Measurements from ENCODE around the gene MRPL43. TPM values are rescaled to one million over a fixed set of nuclear protein-coding genes. Genes with fewer than 3 reads are reported as not detected.

The MRPL43 gene
- total RNA-seq, 2 donors from 2014 or later: 51.9 to 56.6 TPM

- DNase-seq (ENCODE audit: low spot score): peak; percentile 36
- no peaks in the 10 kb centered on the region for H3K27me3 ChIP-seq (replicated peaks; ENCODE audit: insufficient read depth)
Measured at GRCh38 chr10:101018600-101019439, 31.5 kb upstream of the MRPL43 start.

GRCh38 chr10:101018118-101018599, 30.9 kb upstream of the MRPL43 start:
- no peaks in the 10 kb centered on the region for H3K36me3 ChIP-seq
- peaks cover 0 to 11% of the 10 kb centered on the region in 2 donors for H3K4me1 ChIP-seq (ENCODE audit: control insufficient read depth in 1 of 2, low read depth in 2 of 2)
- no peak overlapping the region for H3K27ac ChIP-seq
- ATAC-seq (ENCODE audit: insufficient number of reproducible peaks, low FRiP score, low read depth): no peak
- H3K4me3 ChIP-seq: no peak overlapping the region
- no peaks in the 10 kb centered on the region for H3K9me3 ChIP-seq
- no peak for TF ChIP-seq CTCF (IDR thresholded peaks at IDR 0.05)
- no peaks in the 10 kb centered on the region for H3K27me3 ChIP-seq (replicated peaks; ENCODE audit: insufficient read depth)
- no peak for DNase-seq (ENCODE audit: low spot score)

More at GRCh38 chr10:101018600-101019439, 31.5 kb upstream of the MRPL43 start:
- no peak for ATAC-seq (ENCODE audit: insufficient number of reproducible peaks, low FRiP score, low read depth)
- Histone ChIP-seq H3K4me1 (ENCODE audit: control insufficient read depth in 1 of 2, low read depth in 2 of 2) (peaks cover 0 to 4% of the 10 kb centered on the region in 2 donors), H3K27ac (no peak overlapping the region), H3K36me3 (no peaks in the 10 kb centered on the region), H3K4me3 (peak overlapping the region; percentile 20), H3K9me3 (no peaks in the 10 kb centered on the region)
- peak; percentile 66 for TF ChIP-seq CTCF (IDR thresholded peaks at IDR 0.05)

GRCh38 chr10:101016814-101017213, 29.5 kb upstream of the MRPL43 start:
- H3K36me3 ChIP-seq: no peaks in the 10 kb centered on the region
- ATAC-seq (ENCODE audit: insufficient number of reproducible peaks, low FRiP score, low read depth): no peak
- no peak overlapping the region for H3K27ac ChIP-seq
- H3K27me3 ChIP-seq (replicated peaks; ENCODE audit: insufficient read depth): no peaks in the 10 kb centered on the region
- no peak overlapping the region for H3K4me3 ChIP-seq
- TF ChIP-seq CTCF (IDR thresholded peaks at IDR 0.05): no peak
- no peaks in the 10 kb centered on the region for H3K9me3 ChIP-seq
- peaks cover 0 to 19% of the 10 kb centered on the region in 2 donors for H3K4me1 ChIP-seq (ENCODE audit: control insufficient read depth in 1 of 2, low read depth in 2 of 2)
- DNase-seq (ENCODE audit: low spot score): no peak

GRCh38 chr10:101015582-101015973, 28.3 kb upstream of the MRPL43 start:
- no peak overlapping the region for H3K27ac ChIP-seq
- TF ChIP-seq CTCF (IDR thresholded peaks at IDR 0.05): no peak
- no peaks in the 10 kb centered on the region for H3K36me3 ChIP-seq
- ATAC-seq (ENCODE audit: insufficient number of reproducible peaks, low FRiP score, low read depth) (no peak), DNase-seq (ENCODE audit: low spot score) (no peak)
- H3K27me3 ChIP-seq (replicated peaks; ENCODE audit: insufficient read depth): no peaks in the 10 kb centered on the region
- H3K4me3 ChIP-seq: no peak overlapping the region
- H3K9me3 ChIP-seq: no peaks in the 10 kb centered on the region
- H3K4me1 ChIP-seq (ENCODE audit: control insufficient read depth in 1 of 2, low read depth in 2 of 2): peaks cover 0 to 19% of the 10 kb centered on the region in 2 donors

- ATAC-seq (ENCODE audit: insufficient number of reproducible peaks, low FRiP score, low read depth): no peak
- no peak for TF ChIP-seq CTCF (IDR thresholded peaks at IDR 0.05)
- Histone ChIP-seq H3K4me3 (no peak overlapping the region), H3K36me3 (no peaks in the 10 kb centered on the region), H3K9me3 (no peaks in the 10 kb centered on the region), H3K27me3 (replicated peaks; ENCODE audit: insufficient read depth) (no peaks in the 10 kb centered on the region), H3K4me1 (ENCODE audit: control insufficient read depth in 1 of 2, low read depth in 2 of 2) (peaks cover 0 to 19% of the 10 kb centered on the region in 2 donors), H3K27ac (no peak overlapping the region)
- DNase-seq (ENCODE audit: low spot score): no peak
Measured at GRCh38 chr10:101014966-101015581, 27.8 kb upstream of the MRPL43 start.
